Measurements from ENCODE around the gene MRC1.

Gene MRC1

DNA sequence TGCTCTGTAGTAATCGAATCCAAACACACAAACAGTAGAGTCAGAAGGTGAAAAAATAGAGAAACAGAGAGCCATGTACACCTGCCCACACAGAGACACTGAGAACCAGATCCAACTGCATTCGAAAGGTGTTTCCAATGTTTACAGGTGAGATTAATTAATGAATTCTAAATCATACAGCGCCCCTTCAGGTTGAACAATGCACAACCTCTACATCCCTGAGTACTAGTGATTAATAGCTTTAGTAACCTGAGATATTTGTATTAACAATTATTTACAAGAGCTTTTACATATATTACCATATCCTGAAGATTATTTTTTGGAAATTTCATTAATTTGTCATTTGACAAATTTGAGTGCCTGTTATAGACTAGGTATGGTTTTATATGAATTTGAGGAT is 7.6 kb upstream of the MRC1 start:
- Histone ChIP-seq H3K4me3 (replicated peaks; ENCODE audit: insufficient read depth, low read length) (no peak overlapping the region), H3K27me3 (ENCODE audit: insufficient read depth, poor library complexity, severe bottlenecking) (no peaks in the 10 kb centered on the region), H3K27ac (replicated peaks) (no peak overlapping the region)
- TF ChIP-seq SPI1 (IDR thresholded peaks at IDR 0.05; ENCODE audit: borderline replicate concordance, low read depth) (no peak), POLR2AphosphoS5 (IDR thresholded peaks at IDR 0.05; ENCODE audit: low read depth) (no peak), GABPA (IDR thresholded peaks at IDR 0.05; ENCODE audit: low read depth) (no peak)
- TF ChIP-seq, protein P1, sequence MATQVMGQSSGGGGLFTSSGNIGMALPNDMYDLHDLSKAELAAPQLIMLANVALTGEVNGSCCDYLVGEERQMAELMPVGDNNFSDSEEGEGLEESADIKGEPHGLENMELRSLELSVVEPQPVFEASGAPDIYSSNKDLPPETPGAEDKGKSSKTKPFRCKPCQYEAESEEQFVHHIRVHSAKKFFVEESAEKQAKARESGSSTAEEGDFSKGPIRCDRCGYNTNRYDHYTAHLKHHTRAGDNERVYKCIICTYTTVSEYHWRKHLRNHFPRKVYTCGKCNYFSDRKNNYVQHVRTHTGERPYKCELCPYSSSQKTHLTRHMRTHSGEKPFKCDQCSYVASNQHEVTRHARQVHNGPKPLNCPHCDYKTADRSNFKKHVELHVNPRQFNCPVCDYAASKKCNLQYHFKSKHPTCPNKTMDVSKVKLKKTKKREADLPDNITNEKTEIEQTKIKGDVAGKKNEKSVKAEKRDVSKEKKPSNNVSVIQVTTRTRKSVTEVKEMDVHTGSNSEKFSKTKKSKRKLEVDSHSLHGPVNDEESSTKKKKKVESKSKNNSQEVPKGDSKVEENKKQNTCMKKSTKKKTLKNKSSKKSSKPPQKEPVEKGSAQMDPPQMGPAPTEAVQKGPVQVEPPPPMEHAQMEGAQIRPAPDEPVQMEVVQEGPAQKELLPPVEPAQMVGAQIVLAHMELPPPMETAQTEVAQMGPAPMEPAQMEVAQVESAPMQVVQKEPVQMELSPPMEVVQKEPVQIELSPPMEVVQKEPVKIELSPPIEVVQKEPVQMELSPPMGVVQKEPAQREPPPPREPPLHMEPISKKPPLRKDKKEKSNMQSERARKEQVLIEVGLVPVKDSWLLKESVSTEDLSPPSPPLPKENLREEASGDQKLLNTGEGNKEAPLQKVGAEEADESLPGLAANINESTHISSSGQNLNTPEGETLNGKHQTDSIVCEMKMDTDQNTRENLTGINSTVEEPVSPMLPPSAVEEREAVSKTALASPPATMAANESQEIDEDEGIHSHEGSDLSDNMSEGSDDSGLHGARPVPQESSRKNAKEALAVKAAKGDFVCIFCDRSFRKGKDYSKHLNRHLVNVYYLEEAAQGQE (IDR thresholded peaks at IDR 0.05; ENCODE audit: insufficient replicate concordance, low read depth), result no peak
- TF ChIP-seq, protein P2, sequence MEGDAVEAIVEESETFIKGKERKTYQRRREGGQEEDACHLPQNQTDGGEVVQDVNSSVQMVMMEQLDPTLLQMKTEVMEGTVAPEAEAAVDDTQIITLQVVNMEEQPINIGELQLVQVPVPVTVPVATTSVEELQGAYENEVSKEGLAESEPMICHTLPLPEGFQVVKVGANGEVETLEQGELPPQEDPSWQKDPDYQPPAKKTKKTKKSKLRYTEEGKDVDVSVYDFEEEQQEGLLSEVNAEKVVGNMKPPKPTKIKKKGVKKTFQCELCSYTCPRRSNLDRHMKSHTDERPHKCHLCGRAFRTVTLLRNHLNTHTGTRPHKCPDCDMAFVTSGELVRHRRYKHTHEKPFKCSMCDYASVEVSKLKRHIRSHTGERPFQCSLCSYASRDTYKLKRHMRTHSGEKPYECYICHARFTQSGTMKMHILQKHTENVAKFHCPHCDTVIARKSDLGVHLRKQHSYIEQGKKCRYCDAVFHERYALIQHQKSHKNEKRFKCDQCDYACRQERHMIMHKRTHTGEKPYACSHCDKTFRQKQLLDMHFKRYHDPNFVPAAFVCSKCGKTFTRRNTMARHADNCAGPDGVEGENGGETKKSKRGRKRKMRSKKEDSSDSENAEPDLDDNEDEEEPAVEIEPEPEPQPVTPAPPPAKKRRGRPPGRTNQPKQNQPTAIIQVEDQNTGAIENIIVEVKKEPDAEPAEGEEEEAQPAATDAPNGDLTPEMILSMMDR (IDR thresholded peaks at IDR 0.05; ENCODE audit: insufficient read depth, low read length), result no peak
- DNase-seq (ENCODE audit: low read depth in 1 of 2, low spot score in 1 of 2), result no peak

DNA sequence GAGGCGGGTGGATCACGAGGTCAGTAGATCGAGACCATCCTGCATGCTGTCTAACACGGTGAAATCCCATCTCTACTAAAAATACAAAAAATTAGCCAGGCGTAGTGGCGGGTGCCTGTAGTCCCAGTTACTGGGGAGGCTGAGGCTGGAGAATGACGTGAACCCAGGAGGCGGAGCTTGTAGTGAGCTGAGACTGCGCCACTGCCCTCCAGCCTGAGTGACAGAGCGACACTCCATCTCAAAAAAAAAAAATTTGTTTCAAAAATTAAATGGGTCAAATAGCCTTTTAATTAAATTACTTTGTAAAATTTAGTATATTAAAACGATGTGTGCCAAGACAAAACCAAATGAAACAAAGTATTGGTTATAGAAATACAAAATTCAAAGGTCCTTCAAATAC is 6.8 kb upstream of the MRC1 start:
- Histone ChIP-seq H3K4me3 (replicated peaks; ENCODE audit: insufficient read depth, low read length) (no peak overlapping the region), H3K27ac (replicated peaks) (no peak overlapping the region), H3K27me3 (ENCODE audit: insufficient read depth, poor library complexity, severe bottlenecking) (no peaks in the 10 kb centered on the region)
- no peak for TF ChIP-seq POLR2AphosphoS5 (IDR thresholded peaks at IDR 0.05; ENCODE audit: low read depth)
- TF ChIP-seq GABPA (IDR thresholded peaks at IDR 0.05; ENCODE audit: low read depth), result no peak
- TF ChIP-seq, protein P2 (IDR thresholded peaks at IDR 0.05; ENCODE audit: insufficient read depth, low read length), result no peak
- TF ChIP-seq SPI1 (IDR thresholded peaks at IDR 0.05; ENCODE audit: borderline replicate concordance, low read depth), result no peak
- TF ChIP-seq, protein P1 (IDR thresholded peaks at IDR 0.05; ENCODE audit: insufficient replicate concordance, low read depth), result no peak
- no peak for DNase-seq (ENCODE audit: low read depth in 1 of 2, low spot score in 1 of 2)

DNA sequence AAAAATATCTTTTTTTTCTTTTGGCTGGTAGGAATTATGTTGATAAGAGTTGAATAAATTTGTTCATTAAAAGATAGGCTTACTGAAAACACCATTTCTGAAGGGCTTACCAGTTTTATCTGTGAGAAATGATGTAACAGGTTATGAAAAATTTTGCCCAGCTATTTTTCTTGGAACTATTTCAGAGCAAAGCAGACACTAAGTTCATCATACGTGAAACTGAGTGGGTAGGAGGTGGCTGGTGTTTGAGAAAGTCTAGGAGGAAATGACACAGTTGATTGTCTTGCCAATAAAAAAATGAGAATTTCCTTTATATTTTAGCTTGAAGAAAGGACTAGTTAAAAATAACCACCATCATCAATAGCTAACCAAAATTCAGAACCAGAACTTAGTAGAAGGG is 6.2 kb upstream of the MRC1 start:
- DNase-seq (ENCODE audit: low read depth in 1 of 2, low spot score in 1 of 2), result no peak
- no peak overlapping the region for H3K27ac ChIP-seq (replicated peaks)
- no peaks in the 10 kb centered on the region for H3K27me3 ChIP-seq (ENCODE audit: insufficient read depth, poor library complexity, severe bottlenecking)
- TF ChIP-seq, protein P2 (IDR thresholded peaks at IDR 0.05; ENCODE audit: insufficient read depth, low read length), result no peak
- TF ChIP-seq GABPA (IDR thresholded peaks at IDR 0.05; ENCODE audit: low read depth) (no peak), SPI1 (IDR thresholded peaks at IDR 0.05; ENCODE audit: borderline replicate concordance, low read depth) (no peak)
- TF ChIP-seq, protein P1 (IDR thresholded peaks at IDR 0.05; ENCODE audit: insufficient replicate concordance, low read depth), result no peak
- no peak overlapping the region for H3K4me3 ChIP-seq (replicated peaks; ENCODE audit: insufficient read depth, low read length)
